Activated CD4-positive, alpha-beta T cell treated with anti-CD3 and anti-CD28 coated beads, Interleukin-10, Interleukin-2, amounts not matched to agents 100 ng/mL and 50 ng/mL, durations not matched to agents 16 hours and 8 hours (primary cell): ENCODE data around the gene RBM24.
"Not testable (repeated sequence)": the region's sequence is repeated elsewhere in the genome, so short reads cannot be mapped to it uniquely, and the experiment has no call there.

Experiments used
- DNase-seq: peaks from one replicate; pipeline ENCODE4 v3.0.0-alpha.2; 2020

The RBM24 gene

GRCh38 chr6:17292600-17293133, 11.5 kb downstream of the RBM24 start:
- no peak for DNase-seq

- no peak for DNase-seq
Observed at GRCh38 chr6:17293395-17293794, 12.2 kb downstream of the RBM24 start.

DNA sequence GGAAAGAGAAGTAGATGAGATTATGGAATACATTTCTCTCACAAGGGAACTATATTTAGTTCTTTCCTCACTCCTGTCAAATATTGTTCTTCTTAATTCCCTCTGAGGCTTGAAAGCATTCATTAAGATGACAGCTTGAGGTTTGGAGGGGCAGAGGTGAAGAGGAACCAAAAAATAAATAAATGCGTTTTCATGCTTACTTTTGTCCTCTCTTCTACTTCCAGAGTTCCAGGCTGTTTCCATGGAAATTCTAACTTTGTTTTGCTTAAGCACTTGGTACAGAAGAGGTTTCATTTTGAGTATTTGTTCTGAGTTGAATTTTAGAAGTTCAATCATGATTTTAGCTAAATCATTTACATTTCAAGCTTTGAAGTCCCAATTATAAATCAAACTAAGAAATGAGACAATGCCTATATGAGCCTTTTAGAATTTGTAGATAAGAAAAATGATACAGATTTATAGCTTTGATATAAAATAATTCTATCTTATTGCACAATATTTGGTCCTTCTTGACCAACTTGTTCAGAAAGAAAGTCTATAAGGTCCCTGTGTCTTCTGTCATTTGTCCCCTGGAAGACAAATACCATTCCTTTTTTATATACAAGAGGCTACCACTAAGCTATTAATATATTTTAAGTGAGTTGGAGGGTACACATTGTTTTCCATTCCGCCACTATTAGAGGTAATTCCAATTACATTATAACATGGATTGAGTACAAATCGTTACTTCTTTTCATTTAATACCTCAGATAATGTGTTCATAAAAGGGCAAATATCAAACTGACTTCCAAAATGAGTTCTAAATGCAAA, 16.3 kb downstream of the RBM24 start:
- no peak for DNase-seq

DNA sequence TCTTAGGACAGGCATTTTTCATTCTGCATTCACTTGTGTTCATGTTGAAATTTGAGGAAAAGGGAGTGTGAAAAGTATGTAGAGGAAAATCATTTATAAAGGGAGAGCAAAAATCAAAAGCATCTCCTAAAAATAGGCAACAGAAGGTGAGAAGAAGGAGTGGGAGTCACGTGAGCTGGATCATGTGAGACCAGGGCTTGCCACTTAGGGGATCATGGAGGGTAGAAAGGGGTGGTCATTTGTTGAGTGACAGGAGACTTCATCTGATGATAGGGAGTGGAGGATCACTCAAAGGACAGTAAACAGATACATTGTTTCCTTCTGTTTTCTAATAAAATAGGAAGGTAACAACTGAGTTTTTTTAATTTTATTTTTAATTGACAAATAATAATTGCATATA, 17.1 kb downstream of the RBM24 start:
- DNase-seq, result no peak

DNA sequence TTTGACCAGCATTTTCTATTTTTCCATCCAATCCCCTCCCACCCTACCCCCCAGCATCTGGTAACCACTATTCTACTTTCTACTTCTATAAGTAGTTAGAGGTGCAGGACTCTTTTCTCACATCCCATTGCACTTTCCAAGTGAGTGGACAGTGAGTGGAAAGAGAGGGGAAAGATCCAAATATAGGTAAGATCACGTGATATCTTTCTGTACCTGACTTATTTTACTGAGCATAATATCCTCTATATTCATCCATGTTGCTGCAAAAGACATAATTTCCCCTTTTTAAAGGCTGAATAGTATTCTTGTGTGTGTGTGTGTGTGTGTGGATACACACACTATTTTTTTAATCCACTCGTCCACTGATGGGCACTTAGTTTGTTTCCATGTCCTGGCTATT, 18.1 kb downstream of the RBM24 start:
- DNase-seq, result no peak

GRCh38 chr6:17299750-17300149, 18.6 kb downstream of the RBM24 start:
- no peak for DNase-seq

DNA sequence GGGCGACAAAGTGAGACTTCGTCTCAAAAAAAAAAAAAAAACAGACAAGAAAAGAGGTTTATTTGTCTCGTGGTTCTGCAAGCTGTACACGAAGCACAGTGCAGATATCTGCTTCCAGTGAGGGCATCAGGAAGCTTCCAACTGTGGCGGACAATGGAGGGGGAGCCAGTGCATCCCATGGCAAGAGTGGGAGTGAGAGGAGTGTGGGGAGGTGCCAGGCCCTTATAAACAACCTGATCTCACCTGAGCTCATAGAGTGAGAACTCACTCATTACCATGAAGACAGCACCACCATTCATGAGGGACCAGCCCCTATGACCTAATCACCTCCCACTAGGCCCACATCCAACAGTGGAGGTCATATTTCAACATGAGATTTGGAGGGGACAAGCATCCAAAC, 19.5 kb downstream of the RBM24 start:
- no peak for DNase-seq

DNA sequence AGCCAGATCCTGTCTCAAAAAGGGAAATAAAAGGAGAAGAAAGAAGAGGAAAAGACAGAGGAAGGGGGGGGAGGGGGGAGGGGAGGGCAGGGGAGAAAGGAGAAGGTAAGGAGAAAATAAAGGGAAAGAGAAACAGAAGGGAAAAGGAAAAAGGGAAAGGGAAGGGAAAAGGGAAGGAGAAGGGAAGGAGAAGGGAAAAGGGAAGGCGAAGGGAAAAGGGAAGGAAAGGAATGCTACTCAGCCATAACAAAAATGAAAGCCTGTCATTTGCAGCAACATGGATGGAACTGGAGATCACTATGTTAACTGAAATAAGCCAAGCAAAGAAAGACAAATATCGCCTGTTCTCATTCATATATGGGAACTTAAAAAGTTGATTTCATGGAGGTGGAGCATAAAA, 22.3 kb downstream of the RBM24 start:
- DNase-seq, result no peak

DNA sequence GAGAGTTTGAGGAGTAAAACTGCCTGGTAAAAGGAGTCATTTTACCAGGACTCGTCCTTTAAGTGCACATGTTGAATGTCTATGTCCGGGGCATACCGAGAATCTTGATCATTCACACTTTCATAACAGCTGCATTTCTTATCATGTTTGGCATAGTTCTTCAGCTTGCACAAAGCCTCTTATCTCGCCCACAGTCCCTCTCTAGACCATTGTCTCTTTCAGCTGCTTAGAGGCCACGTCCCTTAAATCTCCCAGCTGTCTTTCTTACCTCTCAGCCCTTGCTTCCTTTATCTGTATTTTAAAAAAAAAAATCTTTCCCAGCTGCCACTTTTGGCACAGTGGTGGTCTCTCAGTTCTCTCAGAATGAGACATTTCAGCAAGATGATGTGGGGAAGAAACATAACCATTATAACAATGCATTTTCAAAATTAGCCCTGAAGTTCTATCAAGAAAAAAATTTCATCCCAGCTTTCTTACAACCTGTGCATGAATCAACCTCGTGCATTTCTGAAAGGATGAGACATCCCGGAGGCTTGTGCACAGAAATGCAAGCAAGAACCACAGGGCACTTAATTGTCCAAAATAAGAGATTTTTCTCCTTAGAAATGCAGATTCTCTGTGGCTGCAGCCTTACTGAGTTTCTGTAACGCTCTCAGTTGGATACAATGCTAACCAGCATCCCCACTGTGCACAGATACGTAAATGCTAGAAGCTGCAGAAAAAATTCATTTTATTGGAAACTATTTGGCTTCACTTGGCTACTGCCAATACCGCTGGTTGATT, 24.2 kb downstream of the RBM24 start:
- DNase-seq, result no peak

DNA sequence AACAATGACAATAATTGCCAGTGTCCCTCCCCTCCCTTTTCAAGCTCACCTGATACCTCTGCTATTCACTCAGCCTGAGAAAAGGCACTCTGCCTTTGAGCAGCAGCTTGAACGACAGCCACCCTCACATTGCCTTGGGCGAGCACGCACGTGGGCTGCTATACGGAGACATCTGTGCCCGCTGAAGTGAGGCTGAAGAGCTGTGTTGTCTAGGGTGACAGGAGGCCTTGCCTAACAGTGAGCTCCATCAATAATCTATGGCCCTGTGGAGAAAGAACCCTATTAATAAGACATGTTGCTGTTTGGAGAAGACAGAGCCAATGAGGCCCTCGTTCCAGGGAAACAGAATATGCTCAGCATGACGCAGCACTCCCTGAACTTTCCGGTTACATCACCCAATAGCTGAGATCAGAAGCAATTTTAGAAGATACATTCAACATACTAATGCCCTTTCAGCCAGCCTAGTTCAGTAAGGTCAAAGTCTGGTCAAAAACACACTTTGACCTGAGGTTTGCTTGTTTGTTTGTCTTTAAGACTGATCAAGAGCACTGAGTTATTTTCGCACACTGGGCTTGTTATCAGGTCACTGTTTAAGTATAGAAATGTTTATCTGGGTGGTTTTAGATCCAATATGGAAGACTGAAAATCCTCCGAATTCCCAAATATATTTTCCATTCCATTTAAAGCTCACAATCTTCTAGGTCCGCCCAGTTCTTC, 30.6 kb downstream of the RBM24 start:
- no peak for DNase-seq

DNA sequence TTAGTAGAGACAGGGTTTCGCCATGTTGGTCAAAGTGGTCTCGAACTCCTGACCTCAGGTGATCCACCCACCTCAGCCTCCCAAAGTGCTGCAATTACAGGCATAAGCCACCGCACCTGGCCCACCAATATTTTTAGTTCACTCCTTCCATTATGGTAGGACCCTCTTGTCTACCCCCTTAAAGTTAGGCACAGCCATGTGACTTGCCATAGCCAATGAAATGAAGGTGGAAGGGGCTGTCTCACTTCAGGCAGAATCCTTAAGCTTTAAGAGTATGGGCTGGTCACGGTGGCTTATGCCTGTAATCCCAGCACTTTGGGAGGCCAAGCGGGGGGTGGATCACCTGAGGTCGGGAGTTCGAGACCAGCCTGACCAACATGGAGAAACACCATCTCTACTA, 32.1 kb downstream of the RBM24 start:
- not testable (repeated sequence) for DNase-seq

GRCh38 chr6:17313971-17314370, 32.8 kb downstream of the RBM24 start:
- DNase-seq, result no peak

GRCh38 chr6:17315262-17315661, 34.1 kb downstream of the RBM24 start:
- no peak for DNase-seq

DNA sequence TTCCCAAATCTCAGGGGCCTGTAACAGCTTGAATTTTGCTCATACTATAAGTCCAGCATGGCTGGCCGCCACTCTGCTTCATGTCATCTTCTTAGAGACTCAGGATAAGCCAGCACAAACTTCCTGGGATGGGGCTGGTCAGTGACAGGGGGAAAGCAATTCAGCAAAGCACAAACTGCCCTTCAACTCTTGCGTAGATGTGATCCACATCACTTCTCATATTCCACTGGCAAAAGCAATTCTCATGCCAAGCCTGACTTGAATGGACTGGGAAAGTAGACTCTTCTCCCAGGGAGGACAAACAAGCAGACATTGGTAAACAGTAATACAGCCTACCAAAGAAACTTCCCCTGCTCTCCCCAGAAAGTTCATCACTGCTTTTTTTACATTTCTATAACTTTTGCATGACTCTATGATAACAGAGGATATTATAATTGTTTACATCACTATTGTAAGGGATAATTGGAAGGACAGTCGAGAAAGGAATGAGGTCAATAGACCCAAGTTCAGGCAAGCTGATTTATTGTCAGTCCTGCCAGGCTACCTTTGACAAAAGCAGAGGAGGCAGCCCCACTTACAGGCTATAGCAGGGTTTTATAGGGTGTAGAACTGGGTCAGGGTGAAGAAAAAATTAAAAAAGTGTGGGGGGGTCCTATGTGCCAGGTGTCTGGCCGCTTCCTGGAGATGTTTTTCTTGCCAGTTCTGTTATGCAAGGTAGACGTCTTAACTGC, 37.4 kb downstream of the RBM24 start:
- no peak for DNase-seq

DNA sequence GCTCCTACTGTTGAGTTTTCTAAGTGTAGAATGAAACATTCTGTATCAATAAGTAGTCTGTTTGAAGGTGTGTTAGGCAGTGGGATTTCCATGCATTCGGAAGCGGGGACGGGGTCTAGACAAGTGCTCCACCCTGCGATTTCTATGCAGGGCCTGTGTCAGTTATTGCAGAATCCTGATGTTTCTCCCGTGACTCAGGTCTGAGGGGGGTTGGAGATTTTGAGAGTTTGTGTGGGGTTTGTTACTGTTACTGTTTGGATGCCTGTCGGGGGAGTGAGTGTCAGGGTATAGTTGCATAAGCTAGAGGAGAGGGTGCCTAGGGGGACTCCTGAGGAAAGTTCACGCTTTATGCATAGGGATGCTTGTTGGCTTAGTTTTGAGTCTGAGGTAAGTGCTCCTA, 39.1 kb downstream of the RBM24 start:
- DNase-seq, result not testable (repeated sequence)

DNA sequence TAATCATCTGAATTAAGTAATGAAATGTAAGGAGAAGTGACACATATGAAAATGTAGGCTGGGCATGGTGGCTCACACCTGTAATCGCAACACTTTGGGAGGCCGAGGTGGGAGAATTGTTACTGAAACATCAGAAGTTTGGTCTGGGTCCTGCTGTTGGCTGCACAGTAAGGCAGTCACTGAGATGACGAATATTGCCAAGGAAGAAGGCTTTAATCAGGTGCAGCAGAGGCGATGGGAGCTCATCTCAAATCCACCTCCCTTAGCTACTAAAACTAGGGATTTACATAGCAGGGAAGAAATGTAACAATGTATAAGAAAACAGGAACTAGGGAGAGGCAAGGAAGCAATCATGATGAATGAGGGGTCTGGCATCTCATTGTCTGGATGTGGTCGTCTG, 50.1 kb downstream of the RBM24 start:
- no peak for DNase-seq

DNA sequence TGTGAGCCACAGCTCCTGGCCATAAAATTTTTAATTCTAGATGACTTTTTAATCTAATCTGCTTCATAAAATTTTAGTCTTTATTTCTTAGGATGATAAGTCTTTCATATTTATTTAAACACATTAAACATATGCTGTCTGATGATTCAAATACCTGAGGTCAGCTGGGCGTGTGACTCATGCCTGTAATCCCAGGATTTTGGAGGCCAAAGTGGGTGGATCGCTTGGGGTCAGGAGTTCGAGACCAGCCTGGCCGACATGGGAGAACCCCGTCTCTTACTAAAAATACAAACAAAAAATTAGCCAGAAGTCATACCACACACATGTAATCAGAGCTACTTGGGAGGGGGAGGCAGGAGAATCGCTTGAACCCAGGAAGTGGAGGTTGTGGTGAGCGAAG, 53.1 kb downstream of the RBM24 start:
- no peak for DNase-seq

DNA sequence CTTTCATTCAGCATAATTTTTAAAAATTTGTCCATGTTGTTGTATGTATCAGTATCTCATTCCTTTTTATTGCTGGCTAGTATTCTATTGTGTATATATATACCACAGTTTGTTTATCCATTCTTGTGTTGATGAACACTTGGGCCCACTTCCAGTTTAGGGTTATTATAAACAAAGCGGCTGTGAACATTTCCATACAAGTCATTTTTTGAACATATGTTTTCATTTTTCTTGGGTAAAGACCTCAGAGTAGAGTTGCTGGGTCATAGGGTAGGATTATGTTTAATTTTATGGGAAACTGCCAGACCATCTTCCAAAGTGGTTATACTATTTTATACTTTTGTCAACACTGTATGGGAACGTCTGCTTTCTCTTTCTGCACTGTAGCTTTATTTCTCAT, 55.3 kb downstream of the RBM24 start:
- DNase-seq, result no peak

- DNase-seq, result no peak
Observed at GRCh38 chr6:17339308-17339670, 58.1 kb downstream of the RBM24 start.

- no peak for DNase-seq
Observed at GRCh38 chr6:17341117-17341805, 60.1 kb downstream of the RBM24 start.

DNA sequence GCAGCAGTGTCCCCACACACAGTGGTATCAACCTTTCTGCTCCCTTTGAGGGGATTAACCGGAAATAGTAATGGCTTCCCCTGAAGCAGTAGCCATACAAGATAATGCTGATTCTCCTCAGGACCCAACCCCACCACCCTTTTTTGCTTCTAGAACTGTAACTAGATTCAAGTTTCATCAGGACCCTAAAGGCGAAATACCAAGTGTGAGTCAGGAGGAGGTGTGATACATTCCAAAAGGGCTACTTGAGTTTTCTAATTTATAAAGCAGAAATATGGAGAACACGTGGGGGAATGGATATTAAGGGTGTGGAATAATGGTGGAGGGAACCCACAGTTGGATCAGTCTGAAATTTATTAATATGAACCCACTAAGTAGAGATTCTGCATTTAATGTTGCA, 60.7 kb downstream of the RBM24 start:
- DNase-seq, result no peak

DNA sequence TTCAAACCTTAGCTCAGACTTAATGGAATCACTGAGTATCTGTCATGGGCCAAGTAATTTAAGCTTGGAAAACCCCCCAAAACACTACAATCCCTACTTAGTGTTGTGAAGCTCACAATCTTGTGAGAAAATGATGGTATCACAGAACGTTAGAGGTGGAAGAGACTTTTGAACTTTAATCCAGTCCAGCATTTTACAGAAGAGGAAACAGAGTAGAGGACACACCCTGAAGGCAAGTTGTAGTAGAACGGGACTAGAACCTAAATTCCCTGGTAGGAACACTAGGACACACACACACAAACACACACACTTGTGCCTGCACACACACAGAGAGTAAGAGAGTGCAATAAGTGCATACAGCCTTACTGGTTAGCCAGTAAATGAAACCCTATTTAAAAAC, 62.1 kb downstream of the RBM24 start:
- no peak for DNase-seq
